Effector CD4-positive, alpha-beta T cell (primary cell): Measurements from ENCODE around the gene NRXN2.

Experiments used
- DNase-seq: peaks from one replicate; pipeline ENCODE4 v3.0.0-alpha.2; 2020
- total RNA-seq: gene quantifications from one replicate; lab custom pipeline; 2026; lab: John Stamatoyannopoulos, UW

The NRXN2 gene
- 2.3 reads per million, percentile 5 among the genes with 10 or more reads in this experiment for total RNA-seq

DNA sequence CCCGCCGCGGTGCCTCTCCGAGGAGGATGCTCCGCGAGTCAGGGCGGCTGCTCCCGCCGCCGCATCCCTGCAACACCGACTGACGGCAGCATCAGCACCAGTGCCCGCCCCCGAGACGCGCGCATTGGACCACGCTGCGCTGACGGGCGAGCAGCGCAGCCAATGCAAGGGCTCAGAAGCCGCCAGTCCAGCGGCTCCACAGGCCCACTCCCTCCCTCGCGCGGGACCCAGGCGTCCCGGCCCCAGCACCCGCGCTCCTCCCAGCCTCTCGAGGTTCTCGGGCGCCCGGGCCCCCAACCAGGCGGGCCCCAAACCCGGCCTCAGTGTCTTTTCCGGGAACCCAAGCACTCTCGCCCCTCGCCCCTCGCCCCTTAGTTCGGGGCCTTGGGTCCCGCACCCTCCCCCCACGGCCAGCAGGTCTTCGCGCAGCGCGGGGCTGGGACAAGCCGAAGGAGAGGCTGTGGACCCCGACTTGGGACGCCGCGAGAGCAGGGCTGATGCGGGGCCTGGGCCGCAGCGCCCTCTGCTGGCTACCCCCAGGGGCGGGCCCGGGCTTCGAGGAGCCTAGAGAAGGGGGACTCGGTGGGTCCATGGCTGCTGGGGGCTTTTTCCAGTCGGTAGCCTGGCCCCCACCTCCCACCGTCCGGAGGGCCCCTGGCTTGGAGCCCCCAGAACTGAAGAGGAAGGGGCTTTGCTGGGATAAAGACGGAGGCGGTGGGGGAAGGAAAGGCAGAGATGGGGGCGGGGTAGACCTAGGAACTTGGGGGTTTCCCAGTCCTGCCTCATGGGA lies at the start of gene NRXN2:
NRXN2 (minus strand) TSS at position 81 of the 790 bp plus-strand sequence. CDS start 9,498 bp downstream, outside the sequence.
- DNase-seq: peak; percentile 79

GRCh38 chr11:64772303-64773018 lies 49.5 kb upstream of the NRXN2 start:
- no peak for DNase-seq

- DNase-seq: no peak
These were observed 48.9 kb upstream of the NRXN2 start for GRCh38 chr11:64771861-64772260.

DNA sequence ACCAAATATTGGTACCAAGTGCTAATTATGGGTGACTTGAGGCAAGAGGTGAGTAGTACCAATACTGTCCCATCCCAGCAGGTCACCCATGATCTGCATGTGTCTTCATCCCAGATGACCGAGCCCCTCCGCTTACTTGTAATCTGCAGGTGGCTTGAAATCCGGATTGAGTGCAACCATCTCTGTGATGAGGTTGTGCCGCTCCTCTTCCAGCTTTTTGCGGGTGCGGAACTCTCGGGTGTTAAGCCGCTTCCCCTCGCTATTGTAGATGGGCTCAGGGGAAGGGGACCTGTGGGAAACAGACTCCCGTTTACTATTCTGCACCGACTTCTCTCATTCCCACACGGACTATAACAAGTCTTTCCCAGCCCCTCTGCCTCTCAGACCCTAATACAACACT lies 47.1 kb upstream of the NRXN2 start:
- no peak for DNase-seq

DNA sequence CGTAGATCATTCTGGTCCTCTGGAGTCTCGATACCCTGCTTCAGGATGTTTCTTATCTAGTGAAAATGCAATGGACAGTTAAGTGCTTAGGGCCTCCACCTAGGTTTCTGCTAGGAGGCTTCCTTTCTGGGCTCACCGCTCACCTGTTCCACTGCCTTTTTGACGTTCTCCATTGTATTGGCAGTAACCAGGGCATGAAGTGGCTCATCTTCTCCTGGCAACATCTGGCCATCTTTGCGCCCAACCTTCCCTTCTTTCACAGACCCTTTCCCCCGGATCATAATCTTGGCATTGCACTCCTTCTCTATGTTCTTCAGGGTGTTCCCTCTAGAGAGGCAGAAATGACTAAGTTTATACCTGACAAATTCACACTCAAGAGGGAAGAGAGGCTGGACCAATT lies 46.3 kb upstream of the NRXN2 start:
- DNase-seq: no peak

DNA sequence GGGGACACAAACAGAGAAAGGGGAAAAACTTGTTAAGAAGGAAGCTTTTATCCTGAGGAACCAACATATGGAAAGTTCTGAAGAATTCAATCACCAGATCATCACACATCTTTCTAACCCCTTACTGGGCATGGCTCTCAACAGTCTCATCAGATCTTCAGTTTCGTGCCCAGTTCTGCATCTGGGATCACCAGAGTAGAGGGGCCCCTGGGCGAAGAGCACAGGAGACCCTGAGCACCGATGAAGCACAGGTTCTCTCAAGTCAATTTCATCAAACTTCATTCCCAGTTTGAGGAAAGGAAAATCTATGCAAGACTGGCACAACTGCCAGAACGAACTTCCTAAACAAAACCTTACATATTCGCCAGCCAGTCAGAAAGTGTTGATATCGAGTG lies 45.3 kb upstream of the NRXN2 start:
- DNase-seq: no peak

DNA sequence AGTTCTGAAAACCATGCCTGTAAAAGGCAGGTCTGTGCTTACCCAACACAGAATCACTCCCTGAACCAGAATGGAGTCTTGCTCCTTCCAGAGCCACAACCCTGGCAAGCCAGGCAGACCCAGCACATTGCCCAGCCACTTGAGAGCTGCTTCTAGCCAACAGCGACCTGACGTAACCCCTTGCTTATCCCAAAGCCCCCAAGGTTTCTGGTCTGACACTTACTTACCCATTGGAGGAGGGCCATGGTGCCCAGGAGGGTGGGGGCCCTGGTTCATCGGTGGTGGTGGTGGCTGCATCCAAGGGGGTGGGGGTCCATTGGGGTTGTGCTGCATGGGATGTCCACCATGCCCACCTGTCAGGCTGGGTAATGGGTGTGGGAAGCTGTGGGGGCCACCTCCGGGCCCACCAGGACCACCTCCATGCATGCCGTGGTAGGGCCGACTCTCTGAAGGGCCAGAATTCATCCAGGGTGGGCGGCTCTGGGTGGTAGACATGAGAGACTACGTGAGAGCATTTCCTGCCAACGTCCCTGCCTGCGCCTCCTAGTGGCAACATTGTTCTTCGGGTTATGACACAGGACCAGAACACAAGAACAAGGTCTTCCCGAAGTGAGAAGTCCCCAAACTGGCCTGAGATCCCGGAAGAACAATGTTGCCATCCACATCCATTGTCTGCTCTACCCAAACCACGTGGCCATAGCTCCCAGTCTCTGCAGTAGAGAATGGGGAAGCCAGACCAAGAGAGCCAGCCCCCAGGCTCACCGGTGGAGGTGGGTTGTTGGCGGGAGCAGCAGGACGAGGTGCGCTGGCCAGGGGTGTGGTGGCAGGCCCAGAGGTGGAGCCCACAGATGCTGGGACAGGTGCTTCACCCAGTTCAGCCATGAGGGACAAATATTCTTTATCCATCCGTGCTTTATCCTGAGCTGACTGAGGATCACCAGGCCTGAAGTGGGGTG lies 44.6 kb upstream of the NRXN2 start:
- peak; percentile 85 for DNase-seq

DNA sequence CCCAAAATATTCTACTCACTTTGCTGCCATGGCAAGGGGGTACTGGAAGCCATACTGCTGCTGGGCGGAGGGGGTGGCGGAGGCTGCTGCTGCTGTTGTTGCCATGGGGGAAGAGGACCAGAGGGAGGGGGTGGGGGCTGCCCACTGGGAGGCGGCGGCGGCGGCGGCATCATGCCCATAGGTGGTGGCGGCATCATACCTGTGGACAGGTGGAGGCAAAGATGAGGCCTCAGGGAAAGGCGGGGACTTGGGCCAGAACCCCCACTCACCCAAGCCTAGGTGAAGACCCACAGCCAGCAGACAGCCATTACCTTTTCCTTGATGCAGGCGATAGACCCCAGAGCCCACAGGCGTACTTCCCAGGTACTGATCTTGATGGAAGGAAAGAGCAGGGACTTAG lies 43.9 kb upstream of the NRXN2 start:
- no peak for DNase-seq

DNA sequence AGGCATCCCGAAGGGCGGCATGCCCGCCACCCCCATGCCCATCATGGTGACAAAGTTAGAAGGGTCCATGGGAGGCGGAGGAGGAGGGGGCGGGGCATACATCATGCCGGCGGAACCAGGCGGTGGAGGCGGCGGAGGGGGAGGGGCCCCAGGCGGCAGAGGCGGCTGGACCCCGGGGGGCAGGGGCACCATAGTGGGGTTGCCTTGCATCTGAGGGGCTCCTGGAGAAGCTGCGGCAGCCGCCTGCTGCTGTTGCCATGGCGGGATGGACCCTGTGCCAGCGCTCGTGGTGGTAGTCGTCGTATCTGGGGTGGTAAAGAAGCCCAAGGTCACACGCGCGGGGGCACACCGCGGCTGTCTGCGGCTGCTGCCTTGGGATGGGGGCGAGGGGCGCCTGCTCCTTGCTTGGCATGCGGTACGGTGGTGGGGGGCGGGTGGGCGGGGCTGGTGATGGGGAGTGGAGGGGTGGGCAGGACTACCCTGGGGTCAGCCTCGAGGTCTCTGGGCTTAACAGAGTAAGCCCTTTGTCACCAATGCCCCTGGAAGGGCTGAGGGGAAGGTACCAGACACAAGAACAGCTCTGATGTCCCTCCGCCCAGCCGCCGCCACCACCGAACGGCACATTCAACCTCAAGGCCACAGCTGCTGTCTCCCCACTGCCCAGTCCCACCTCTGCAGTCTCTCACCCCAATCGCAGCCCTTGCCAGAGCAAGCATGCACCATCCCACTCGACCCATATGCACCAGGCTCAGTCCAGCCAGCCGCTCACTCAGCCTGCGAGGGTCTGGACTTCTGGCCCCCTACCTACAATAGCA lies 43.1 kb upstream of the NRXN2 start:
- no peak for DNase-seq

DNA sequence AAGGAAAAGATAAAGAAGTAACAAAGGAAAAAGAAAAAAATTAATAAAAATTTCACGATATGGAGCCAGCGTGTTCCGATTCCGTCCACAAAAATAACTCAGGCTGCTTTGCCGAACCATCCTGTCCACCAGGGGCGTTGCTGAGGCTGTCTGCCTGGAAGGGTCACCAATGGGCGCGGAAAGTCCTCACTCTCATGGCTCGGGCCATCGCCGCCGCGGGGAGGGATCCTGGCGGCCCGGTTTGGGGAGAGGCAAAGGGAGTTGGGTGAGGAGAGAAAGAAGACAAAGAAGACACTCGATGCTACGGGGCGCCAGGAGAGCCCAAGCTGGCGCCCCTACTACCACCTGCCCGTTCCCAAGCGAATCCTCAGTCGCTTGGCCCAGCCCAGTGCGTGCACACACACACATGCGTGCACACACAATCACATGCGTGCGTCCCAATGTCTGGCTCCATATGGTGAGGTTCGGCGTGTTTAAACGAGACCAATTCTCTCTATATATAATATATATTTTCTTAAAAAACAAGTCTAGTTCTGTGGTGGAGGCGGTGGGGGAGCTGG lies 42.4 kb upstream of the NRXN2 start:
- DNase-seq: no peak

GRCh38 chr11:64764753-64765152 lies 41.8 kb upstream of the NRXN2 start:
- no peak for DNase-seq

DNA sequence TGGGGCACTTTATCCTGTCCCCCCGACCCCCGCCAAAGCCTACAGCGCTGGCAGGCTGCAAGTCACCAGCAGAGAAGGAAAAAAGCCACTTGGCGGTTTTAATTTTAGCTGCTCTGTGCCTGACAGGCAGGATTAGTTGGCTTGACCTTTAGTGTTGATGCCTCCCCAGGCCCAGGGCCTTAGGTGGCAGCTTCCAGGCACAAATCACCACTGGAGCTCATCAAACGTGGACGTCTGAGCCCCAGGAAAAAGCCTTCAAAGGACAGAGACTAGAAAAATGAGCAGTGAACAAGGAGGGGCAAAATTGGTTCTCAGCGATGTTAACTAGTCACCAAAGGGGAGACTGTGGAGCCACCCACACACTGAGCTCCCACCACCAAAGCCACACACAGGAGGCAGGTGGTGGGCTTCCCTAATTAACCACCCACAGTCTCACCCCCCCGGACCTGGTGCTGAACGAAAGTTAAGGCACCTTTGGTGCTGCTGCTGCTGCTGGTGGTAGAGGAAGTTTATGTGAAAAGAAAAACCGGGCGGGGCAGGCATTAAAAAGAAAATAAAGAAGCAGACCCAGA lies 41.1 kb upstream of the NRXN2 start:
- DNase-seq: peak; percentile 51

GRCh38 chr11:64763526-64764039 lies 40.6 kb upstream of the NRXN2 start:
- no peak for DNase-seq

GRCh38 chr11:64762674-64763525 lies 39.9 kb upstream of the NRXN2 start:
- DNase-seq: no peak

DNA sequence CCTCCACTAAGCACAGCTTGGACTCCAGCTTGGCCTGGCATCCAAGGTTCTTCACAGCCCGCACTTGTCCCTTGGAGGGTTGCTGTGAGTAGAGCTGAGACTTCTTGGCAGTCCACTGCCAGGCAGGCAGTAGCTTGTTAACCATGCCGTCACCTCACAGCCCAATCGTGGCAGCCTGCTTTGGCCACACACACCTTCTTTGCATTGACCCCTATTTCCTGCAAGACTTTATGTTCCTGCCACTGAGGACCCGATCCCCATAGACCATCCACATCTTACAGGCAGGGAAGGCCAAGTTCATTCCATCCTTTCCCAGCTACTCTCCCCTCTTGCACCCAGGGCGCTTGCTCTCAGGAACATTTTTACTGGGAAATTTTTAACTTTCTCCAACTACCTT lies 39.3 kb upstream of the NRXN2 start:
- DNase-seq: no peak

DNA sequence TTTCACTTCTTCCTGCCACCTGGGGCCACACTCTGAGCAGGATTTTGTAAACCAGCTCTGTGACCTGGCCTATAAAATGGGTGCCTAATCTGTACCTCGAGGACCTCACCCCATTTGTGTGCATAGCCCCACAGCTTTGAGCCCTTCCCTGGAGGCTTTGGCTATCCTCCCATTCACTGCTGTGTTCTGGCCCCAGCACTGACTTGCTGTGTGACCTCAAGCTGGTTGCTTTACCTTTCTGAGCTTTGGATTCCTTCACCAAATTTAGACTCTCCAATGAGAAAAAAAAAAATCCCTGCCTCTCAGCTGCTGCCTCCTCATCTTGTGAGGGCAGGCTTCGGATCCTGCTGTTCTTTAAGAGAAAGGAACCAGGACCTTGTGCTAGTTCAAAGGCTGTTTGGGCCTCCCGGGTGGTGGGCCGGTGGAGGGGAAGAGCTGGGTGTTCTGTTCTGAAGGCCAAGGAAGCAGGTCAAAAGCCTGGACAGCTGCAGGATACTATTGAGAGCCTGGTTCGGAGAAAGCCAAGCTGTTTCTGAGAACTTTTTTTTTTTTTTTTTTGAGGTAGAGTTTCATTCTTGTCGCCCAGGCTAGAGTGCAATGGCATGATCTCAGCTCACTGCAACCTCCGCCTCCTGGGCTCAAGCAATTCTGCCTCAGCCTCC lies 37.9 kb upstream of the NRXN2 start:
- no peak for DNase-seq

DNA sequence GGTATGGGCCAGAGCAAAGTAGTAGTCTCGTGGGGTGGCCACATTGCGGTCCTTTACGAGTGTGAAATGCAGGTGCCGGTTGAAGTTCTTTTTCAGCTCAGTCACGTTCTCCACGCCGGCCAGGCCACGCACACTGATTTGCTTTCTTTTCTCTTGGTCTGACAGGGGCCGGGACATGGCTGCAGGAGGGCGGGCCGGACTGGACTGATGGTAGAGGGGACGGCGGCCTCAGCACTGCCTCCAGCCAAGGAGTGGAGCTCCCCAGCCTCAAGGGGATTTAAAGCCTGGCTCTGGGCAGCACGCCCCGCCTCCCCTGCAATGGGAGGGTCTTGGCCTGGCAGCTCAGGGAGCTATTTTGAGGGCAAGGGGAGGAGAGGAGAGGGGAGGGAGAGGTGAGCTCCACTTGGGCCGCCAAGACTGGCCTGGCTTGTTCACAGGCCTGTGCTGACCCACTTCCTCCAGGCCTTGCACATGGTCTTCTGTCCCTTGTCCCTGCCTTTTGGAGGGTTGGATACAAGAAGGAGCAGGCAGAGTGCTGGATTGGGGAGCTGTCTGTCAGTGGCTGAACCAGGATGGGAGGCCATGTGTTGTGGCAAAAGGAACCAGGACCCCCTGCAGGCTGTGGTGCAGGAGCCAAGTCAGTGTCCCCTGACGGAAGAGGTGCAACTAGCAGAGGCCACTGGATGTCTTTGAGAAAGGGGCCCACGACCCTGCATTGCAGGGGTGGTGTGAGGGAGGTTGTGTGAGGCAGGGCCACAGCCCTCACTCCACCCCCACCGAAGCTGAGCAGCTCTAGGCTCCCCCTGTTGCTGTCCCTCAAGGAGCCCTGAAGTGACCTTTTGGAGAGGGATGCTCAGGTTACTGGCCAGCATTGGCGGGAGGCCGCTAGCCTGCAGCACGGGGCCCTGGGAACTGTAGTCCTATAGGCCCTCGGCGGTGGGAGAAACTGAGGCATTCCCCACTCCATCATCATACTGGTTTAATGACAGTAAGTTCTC lies 37.0 kb upstream of the NRXN2 start, which contains the start of gene PYGM:
PYGM (minus strand) TSS at position 253 of the 998 bp plus-strand sequence; CDS start at position 177, 76 bp downstream.
- DNase-seq: no peak

DNA sequence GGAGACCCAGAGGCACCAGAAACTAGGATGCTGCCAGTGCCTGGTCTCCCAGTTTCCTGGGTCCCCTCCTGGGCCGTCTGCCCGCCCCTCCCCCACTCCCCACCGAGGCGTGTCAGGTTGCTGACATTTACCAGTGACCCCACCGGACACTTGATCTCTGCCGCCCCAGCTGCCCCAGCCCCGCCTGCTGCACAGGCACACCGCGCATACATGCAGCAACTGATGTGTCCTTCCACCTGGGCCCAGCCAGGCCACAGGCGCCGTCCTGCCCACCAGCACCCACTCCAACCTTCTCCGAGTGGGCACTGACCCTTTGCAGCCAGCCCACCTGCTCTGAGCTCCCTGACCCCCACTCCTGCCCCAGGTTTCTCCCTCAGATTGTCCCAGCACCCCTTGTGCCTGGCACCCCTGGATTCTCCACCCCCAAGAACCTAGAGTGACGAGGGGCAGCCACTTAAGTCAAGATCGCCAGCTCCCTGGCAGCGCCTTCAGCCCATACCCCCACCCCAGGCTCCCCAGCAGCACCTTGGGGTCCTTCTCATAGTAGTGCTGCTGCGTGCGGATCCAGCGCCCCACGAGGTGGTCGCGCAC lies 36.2 kb upstream of the NRXN2 start:
- DNase-seq: no peak
